NB4 (cell line): Measurements from ENCODE around the gene TTYH1.

Experiments used
- DNase-seq: peaks from one replicate; pipeline ENCODE4 v3.0.0; 2010; ENCODE audit warnings: low read depth
- H3K4me3 ChIP-seq: one replicate; pipeline ENCODE4 v1.5.1; 2011; ENCODE audit warnings: mild to moderate bottlenecking, low read depth, low read length, moderate library complexity
- CTCF ChIP-seq: IDR thresholded peaks from one replicate; pipeline ENCODE4 v1.5.1; 2012; ENCODE audit warnings: low read depth, low read length
- MYC ChIP-seq: IDR thresholded peaks from 2 replicates; pipeline ENCODE4 v1.6.1; 2011; ENCODE audit warnings: low read depth, low read length
- POLR2A ChIP-seq: IDR thresholded peaks from 2 replicates; pipeline ENCODE4 v1.6.1; 2011; ENCODE audit warnings: mild to moderate bottlenecking; ENCODE audit not compliant: insufficient read length; ENCODE audit errors: extremely low read depth
- TF ChIP-seq, protein P1 (sequence below): IDR thresholded peaks from 2 replicates; pipeline ENCODE4 v1.6.1; 2011; ENCODE audit warnings: low read depth, low read length

Gene TTYH1

GRCh38 chr19:54477650-54478049 lies 62.4 kb downstream of the TTYH1 start:
- no peak overlapping the region for H3K4me3 ChIP-seq
- TF ChIP-seq CTCF (no peak), POLR2A (no peak), MYC (no peak)
- TF ChIP-seq, protein P1, sequence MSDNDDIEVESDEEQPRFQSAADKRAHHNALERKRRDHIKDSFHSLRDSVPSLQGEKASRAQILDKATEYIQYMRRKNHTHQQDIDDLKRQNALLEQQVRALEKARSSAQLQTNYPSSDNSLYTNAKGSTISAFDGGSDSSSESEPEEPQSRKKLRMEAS, result no peak
- DNase-seq, result no peak

DNA sequence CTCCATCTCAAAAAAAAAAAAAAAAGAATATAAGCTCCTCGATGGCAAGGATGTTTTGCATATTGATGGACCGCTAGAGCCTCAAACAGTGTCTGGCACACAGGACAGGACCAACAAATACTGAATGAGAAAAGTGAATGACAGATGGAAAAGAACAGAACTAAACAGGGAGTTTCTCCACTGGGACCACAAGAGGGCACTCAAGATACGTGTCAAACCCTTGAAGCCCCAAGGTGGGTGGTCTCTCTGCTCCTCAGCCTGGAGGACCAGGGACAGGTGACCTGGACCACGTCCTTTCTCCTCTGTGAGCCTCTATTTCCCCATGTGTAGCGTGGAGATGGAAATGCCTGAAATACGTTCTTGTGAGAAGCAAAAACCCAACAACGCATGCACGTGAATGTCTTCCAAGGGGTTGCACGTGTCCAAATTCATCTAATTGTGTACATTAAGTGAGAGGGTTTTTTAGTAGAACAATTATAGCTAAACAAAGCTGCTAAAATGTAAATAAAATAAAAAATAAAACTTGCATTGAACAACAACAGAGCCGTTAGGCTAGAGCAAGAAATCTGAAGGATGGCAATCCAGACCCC lies 63.5 kb downstream of the TTYH1 start:
- TF ChIP-seq POLR2A (no peak), CTCF (peak; percentile 46)
- DNase-seq, result peak; percentile 53
- no peak overlapping the region for H3K4me3 ChIP-seq

DNA sequence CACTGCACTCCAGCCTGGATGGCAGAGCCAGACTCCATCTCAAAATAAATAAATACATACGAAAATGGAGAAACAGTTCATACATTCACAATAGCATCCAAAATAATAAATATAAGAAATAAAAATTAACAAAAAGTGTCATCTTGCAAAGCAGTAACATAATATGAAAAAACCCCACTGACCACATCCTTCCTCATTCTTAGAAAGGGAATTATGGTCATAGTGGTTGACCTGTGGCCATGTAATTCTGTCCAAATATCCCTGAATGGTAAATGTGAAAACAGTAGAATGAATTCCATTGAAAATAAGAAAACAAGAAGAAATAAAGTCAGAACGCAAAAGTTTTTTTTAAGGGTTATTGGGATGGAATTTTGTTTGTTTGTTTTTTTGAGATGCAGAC lies 64.8 kb downstream of the TTYH1 start:
- TF ChIP-seq POLR2A (no peak), MYC (no peak), CTCF (no peak)
- TF ChIP-seq, protein P1, result no peak
- peak; percentile 43 for DNase-seq

GRCh38 chr19:54481326-54481930 lies 66.2 kb downstream of the TTYH1 start:
- peak; percentile 53 for DNase-seq
- H3K4me3 ChIP-seq, result no peak overlapping the region
- TF ChIP-seq CTCF, result peak; percentile 46
- TF ChIP-seq, protein P1, result no peak

More for the DNA sequence above, 64.8 kb downstream of the TTYH1 start:
- H3K4me3 ChIP-seq, result no peak overlapping the region

GRCh38 chr19:54482889-54483288 lies 67.6 kb downstream of the TTYH1 start:
- TF ChIP-seq POLR2A (no peak), CTCF (no peak), MYC (no peak)
- TF ChIP-seq, protein P1, result no peak
- peak; percentile 45 for DNase-seq
- no peak overlapping the region for H3K4me3 ChIP-seq

GRCh38 chr19:54484451-54484850 lies 69.2 kb downstream of the TTYH1 start:
- TF ChIP-seq CTCF, result no peak
- TF ChIP-seq MYC, result no peak
- no peak for TF ChIP-seq POLR2A
- TF ChIP-seq, protein P1, result no peak
- no peak overlapping the region for H3K4me3 ChIP-seq
- no peak for DNase-seq
